Adipocyte (in vitro differentiated cells): ENCODE results near the gene CYP2R1.
"Not testable (repeated sequence)": the region's sequence is repeated elsewhere in the genome, so short reads cannot be mapped to it uniquely, and the experiment has no call there.

Source experiments
- DNase-seq: peaks from one replicate; pipeline ENCODE4 v3.0.0-alpha.2; 2015; ENCODE audit warnings: low read depth
- H3K27me3 ChIP-seq: replicated peaks from 2 replicates; pipeline ENCODE4 v1.7.0; 2013; ENCODE audit warnings: mild to moderate bottlenecking, low read length, moderate library complexity; ENCODE audit not compliant: control insufficient read depth, insufficient read depth
- H3K36me3 ChIP-seq: 2 replicates; pipeline ENCODE4 v1.7.0; 2013; ENCODE audit warnings: low read length, mild to moderate bottlenecking, moderate library complexity; ENCODE audit not compliant: control insufficient read depth, insufficient read depth, severe bottlenecking
- H3K4me1 ChIP-seq: 2 replicates; pipeline ENCODE4 v1.7.0; 2013; ENCODE audit warnings: mild to moderate bottlenecking, low read length, moderate library complexity; ENCODE audit not compliant: control insufficient read depth, insufficient read depth
- H3K4me3 ChIP-seq: 2 replicates; pipeline ENCODE4 v1.7.0; 2013; ENCODE audit warnings: mild to moderate bottlenecking, low read length, moderate library complexity
- H3K9ac ChIP-seq: 2 replicates; pipeline ENCODE4 v1.7.0; 2013; ENCODE audit warnings: mild to moderate bottlenecking, low read length, moderate library complexity
- H3K9me3 ChIP-seq: 2 replicates; pipeline ENCODE4 v1.7.0; 2013; ENCODE audit warnings: mild to moderate bottlenecking, low read length, moderate library complexity; ENCODE audit not compliant: control insufficient read depth

CYP2R1 gene

GRCh38 chr11:14886513-14886912, 5.5 kb downstream of the CYP2R1 start:
- DNase-seq, result no peak
- Histone ChIP-seq H3K36me3 (peaks cover 9% of the 10 kb centered on the region), H3K9me3 (no peaks in the 10 kb centered on the region), H3K27me3 (no peaks in the 10 kb centered on the region), H3K4me1 (peaks cover 23% of the 10 kb centered on the region), H3K4me3 (no peak overlapping the region), H3K9ac (no peak overlapping the region)

DNA sequence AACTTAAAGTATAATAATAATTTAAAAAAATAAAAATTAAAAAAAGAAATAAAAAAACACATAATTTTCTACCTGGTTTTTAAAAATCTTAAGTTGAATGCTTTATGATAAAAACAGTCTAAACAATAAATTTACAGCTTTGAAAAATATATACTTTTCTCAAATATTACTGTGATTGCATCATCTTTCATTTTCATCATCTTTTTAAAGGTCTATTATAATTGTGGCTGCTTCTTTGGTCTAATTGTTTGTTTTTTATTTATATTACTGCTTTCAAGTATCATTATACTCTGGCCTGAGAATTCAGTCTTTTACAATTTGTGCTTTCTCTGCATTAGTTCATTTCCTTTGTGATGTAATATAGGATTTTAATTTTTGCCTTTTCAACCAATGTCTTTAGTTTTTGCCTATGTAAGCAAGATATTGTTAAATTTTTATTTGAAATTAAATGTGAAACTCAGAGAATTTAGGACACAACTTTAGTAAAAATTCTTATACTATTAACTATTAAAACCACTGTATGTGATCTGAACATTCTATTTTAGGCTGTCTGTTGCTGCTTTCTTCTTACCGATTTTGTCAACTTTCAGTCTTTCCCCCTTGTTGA, 7.3 kb downstream of the CYP2R1 start:
- Histone ChIP-seq H3K4me1 (peaks cover 16% of the 10 kb centered on the region), H3K9ac (no peak overlapping the region), H3K27me3 (no peaks in the 10 kb centered on the region), H3K36me3 (peaks cover 27% of the 10 kb centered on the region), H3K4me3 (no peak overlapping the region), H3K9me3 (no peaks in the 10 kb centered on the region)
- no peak for DNase-seq

DNA sequence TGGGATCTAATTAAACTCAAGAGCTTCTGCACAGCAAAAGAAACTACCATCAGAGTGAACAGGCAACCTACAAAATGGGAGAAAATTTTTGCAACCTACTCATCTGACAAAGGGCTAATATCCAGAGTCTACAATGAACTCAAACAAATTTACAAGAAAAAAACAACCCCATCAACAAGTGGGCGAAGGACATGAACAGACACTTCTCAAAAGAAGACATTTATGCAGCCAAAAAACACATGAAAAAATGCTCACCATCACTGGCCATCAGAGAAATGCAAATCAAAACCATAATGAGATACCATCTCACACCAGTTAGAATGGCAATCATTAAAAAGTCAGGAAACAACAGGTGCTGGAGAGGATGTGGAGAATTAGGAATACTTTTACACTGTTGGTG, 8.3 kb downstream of the CYP2R1 start:
- Histone ChIP-seq H3K4me1 (peaks cover 16% of the 10 kb centered on the region), H3K36me3 (peaks cover 34% of the 10 kb centered on the region)
- H3K9ac ChIP-seq, H3K9me3 ChIP-seq, H3K4me3 ChIP-seq, DNase-seq, H3K27me3 ChIP-seq: not testable (repeated sequence)

GRCh38 chr11:14882196-14882595, 9.8 kb downstream of the CYP2R1 start:
- DNase-seq, result no peak
- peaks cover 12% of the 10 kb centered on the region for H3K4me1 ChIP-seq
- H3K36me3 ChIP-seq, result peaks cover 49% of the 10 kb centered on the region
- no peaks in the 10 kb centered on the region for H3K9me3 ChIP-seq
- H3K9ac ChIP-seq, result no peak overlapping the region
- no peak overlapping the region for H3K4me3 ChIP-seq
- H3K27me3 ChIP-seq, result no peaks in the 10 kb centered on the region

- no peak for DNase-seq
- H3K4me1 ChIP-seq, result peaks cover 9% of the 10 kb centered on the region
- peaks cover 54% of the 10 kb centered on the region for H3K36me3 ChIP-seq
- no peaks in the 10 kb centered on the region for H3K27me3 ChIP-seq
- H3K9me3 ChIP-seq, result no peaks in the 10 kb centered on the region
- no peak overlapping the region for H3K4me3 ChIP-seq
- no peak overlapping the region for H3K9ac ChIP-seq
These were observed 10.3 kb downstream of the CYP2R1 start for GRCh38 chr11:14881576-14882193.

DNA sequence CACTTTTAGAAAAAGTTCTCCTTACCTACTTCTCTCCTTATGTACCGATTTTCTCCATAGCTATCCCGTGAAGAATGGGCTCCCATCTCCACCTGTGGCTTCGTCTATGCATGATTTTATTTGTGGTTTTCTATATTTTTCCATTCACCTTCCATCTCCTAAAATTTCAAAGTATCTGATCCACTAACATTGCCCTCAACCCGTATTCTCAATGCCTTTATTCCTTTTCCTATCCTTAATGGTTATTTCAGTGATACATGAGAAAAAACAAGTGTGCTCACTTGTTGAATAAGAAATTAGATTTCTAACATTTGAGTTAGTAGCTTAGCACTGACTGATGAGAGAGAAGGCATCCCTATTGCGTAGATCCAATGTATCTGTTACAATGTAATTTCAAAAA, 16.9 kb downstream of the CYP2R1 start:
- H3K4me3 ChIP-seq, result no peak overlapping the region
- no peak for DNase-seq
- no peaks in the 10 kb centered on the region for H3K9me3 ChIP-seq
- H3K9ac ChIP-seq, result no peak overlapping the region
- H3K27me3 ChIP-seq, result no peaks in the 10 kb centered on the region
- peaks cover 82% of the 10 kb centered on the region for H3K36me3 ChIP-seq
- peaks cover 5% of the 10 kb centered on the region for H3K4me1 ChIP-seq

DNA sequence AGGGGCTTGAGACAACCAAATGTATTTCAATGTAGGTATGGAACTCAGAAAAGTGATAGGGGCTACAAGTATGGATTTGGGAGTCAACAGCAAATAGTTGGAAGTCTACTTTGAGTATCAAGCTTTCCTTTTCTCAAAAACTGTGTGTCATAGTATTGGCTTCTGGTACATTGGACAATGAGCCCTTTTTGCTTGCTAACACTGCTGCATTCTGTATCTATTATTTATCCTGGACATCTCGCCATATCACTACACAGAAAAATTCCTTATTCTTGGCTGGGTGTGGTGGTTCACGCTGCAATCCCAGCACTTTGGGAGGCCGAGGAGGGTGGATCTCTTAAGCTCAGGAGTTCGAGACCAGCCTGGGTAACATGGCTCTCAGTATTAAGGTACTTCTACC, 18.4 kb downstream of the CYP2R1 start:
- Histone ChIP-seq H3K27me3 (no peaks in the 10 kb centered on the region), H3K4me1 (peaks cover 5% of the 10 kb centered on the region), H3K36me3 (peaks cover 85% of the 10 kb centered on the region), H3K4me3 (no peak overlapping the region), H3K9ac (no peak overlapping the region), H3K9me3 (no peaks in the 10 kb centered on the region)
- no peak for DNase-seq

GRCh38 chr11:14872032-14872431, 20.0 kb downstream of the CYP2R1 start:
- no peaks in the 10 kb centered on the region for H3K9me3 ChIP-seq
- H3K9ac ChIP-seq, result no peak overlapping the region
- peaks cover 5% of the 10 kb centered on the region for H3K4me1 ChIP-seq
- no peak for DNase-seq
- H3K36me3 ChIP-seq, result peaks cover 84% of the 10 kb centered on the region
- H3K27me3 ChIP-seq, result no peaks in the 10 kb centered on the region
- no peak overlapping the region for H3K4me3 ChIP-seq

- not testable (repeated sequence) for H3K27me3 ChIP-seq, H3K9me3 ChIP-seq, H3K4me3 ChIP-seq, DNase-seq, H3K4me1 ChIP-seq, H3K9ac ChIP-seq
- peaks cover 69% of the 10 kb centered on the region for H3K36me3 ChIP-seq
These were observed 28.3 kb downstream of the CYP2R1 start for GRCh38 chr11:14863775-14864174.

DNA sequence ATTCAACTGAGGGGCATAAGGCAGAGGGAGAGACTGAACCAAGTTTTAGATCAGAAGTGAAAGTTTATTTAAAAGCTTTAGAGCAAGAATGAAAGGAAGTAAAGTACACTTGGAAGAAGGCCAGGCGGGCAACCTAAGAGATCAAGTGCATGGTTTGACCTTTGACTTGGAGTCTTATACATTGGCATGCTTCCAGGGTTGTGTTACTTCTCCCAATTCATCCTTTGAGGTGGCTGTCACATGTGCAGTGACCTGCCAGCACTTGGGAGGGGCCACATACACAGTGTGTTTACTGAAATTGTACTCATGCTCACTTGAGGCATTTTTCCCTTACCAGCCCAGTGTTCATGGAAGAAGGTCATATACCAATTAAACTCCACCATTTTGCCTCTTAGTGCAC, 30.4 kb downstream of the CYP2R1 start:
- Histone ChIP-seq H3K4me1 (no peaks in the 10 kb centered on the region), H3K9me3 (no peaks in the 10 kb centered on the region), H3K4me3 (no peak overlapping the region), H3K27me3 (no peaks in the 10 kb centered on the region), H3K9ac (no peak overlapping the region), H3K36me3 (peaks cover 49% of the 10 kb centered on the region)
- no peak for DNase-seq

DNA sequence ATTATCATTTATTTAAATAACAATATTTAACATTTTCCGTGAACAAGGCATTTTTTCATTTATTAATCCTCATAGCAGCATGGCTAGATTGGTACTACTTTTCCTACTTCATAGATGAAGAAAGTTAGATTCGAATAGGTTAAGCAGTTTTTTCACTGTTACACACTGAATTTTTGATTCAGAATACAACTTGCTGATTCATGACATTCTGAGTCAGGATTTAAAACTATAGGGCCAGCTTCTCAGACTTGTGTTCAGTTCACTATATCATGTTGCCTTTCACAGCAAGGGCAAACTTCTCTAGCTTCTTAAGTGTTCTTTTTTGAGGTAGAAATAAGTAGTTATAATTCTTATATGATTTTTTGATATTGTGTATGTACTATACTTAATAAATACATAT, 31.5 kb downstream of the CYP2R1 start:
- DNase-seq, result peak; percentile 8
- Histone ChIP-seq H3K4me3 (no peak overlapping the region), H3K9ac (no peak overlapping the region), H3K4me1 (no peaks in the 10 kb centered on the region), H3K27me3 (no peaks in the 10 kb centered on the region), H3K36me3 (peaks cover 45% of the 10 kb centered on the region), H3K9me3 (no peaks in the 10 kb centered on the region)

DNA sequence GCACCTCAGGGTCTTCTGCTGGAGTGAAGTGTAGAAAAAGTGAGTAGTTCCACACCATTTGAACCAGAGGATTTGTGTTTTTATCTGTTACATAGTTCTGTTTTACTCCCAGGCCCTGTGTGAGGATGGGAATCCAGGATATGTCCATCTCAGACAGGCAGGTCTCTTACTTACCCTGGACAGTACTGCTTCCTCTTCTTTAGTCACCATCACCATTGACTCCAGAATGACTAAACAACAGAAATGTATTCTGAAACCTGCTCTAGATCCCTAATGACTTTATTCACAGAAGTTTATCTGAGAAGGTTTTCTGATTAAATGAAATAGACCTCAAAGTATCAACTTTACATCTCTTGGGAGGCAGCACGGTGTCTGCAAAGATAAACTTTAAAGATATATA, 33.6 kb downstream of the CYP2R1 start:
- no peaks in the 10 kb centered on the region for H3K9me3 ChIP-seq

More for the DNA sequence above, 33.6 kb downstream of the CYP2R1 start:
- H3K4me1 ChIP-seq, result no peaks in the 10 kb centered on the region
- no peak overlapping the region for H3K4me3 ChIP-seq
- no peak for DNase-seq
- no peaks in the 10 kb centered on the region for H3K27me3 ChIP-seq
- peaks cover 48% of the 10 kb centered on the region for H3K36me3 ChIP-seq
- H3K9ac ChIP-seq, result no peak overlapping the region
